GM12878 (cell line): ENCODE data around the gene PLET1. TPM values are rescaled to one million over a fixed set of nuclear protein-coding genes. Genes with fewer than 3 reads are reported as not detected.

Experiments
- ATF3 ChIP-seq: IDR thresholded peaks from 2 replicates; pipeline ENCODE4 v1.6.1; 2011; ENCODE audit warnings: low read depth, mild to moderate bottlenecking, low read length, moderate library complexity, borderline replicate concordance; ENCODE audit errors: extremely low read depth
- ELK1 ChIP-seq: IDR thresholded peaks from 2 replicates; pipeline ENCODE4 v1.6.1; 2012; ENCODE audit warnings: low read depth, low read length, improper control_type of control experiment
- RELA ChIP-seq: fragments of 450-650 bp; IDR thresholded peaks from 2 replicates; pipeline ENCODE4 v1.8.0; 2014; ENCODE audit warnings: borderline replicate concordance; ENCODE audit not compliant: partially characterized antibody
- REST ChIP-seq: IDR thresholded peaks from 2 replicates; pipeline ENCODE4 v1.6.1; 2012; ENCODE audit warnings: mild to moderate bottlenecking, low read depth, low read length
- TCF7 ChIP-seq: IDR thresholded peaks from 2 replicates; pipeline ENCODE4 v1.6.1; 2014; ENCODE audit warnings: antibody characterized with exemption, borderline replicate concordance
- USF1 ChIP-seq: IDR thresholded peaks from 2 replicates; pipeline ENCODE4 v1.6.1; 2011; ENCODE audit warnings: borderline replicate concordance, low read depth, mild to moderate bottlenecking, moderate library complexity, mixed read lengths, low read length; ENCODE audit not compliant: insufficient read depth; ENCODE audit errors: extremely low read length
- polyA plus RNA-seq, 11 experiments: library from polyadenylated mRNA; depleted of rRNA in 4 of 11; unstranded in 6 of 11; stranded (reverse) in 5 of 11; fragments of >200 nt; fragmentation: Nextera tagmentation in 4 of 11; fragmentation: Illumina TruSeq in 1 of 11; extraction: Ambion mirVana in 4 of 11; extraction: Trizol in 1 of 11; gene quantifications; 1 replicate in 1 of 11; 2 replicates in 10 of 11; pipeline versions ENCODE4 v1.2.1 to v1.2.3, GENCODE V29; 2011 to 2016; ENCODE audit warnings: inconsistent platforms in 2 of 11, missing spikeins in 2 of 11, low read depth in 1 of 11
- total RNA-seq, 4 experiments: library from RNA; depleted of rRNA in 3 of 4; stranded (reverse); fragments of >200 nt in 3 of 4; fragmentation: Illumina TruSeq in 1 of 4; extraction: Trizol in 1 of 4; gene quantifications; 2 replicates each; pipeline versions ENCODE4 v1.2.1 to v1.2.3, GENCODE V29; 2013 to 2021

PLET1 gene
- total and polyA plus RNA-seq, 10 of the 15 experiments (the other 5 are each of a cell fraction or from before 2014, with no cell fraction given) = not detected

GRCh38 chr11:112223754-112224532, 36.7 kb downstream of the PLET1 start (continued):
- TF ChIP-seq USF1 = no peak
- TF ChIP-seq REST = no peak
- TF ChIP-seq TCF7 = no peak
- TF ChIP-seq ELK1 = no peak
- TF ChIP-seq ATF3 = no peak
- TF ChIP-seq RELA = no peak
